Caki2 (cell line): ENCODE results near the gene TRIO. TPM values are rescaled to one million over a fixed set of nuclear protein-coding genes. Genes with fewer than 3 reads are reported as not detected.

Source experiments
- DNase-seq: peaks from one replicate; pipeline ENCODE4 v3.0.0-alpha.2; 2015; ENCODE audit warnings: low read depth
- in situ Hi-C: cut with HindIII; loops from 2 replicates; pipeline ENCODE4 v1.10.0; 2016; ENCODE audit warnings: low sequenced_read_pairs, low pct_unique_long_range_greater_than_20kb, mixed read lengths
- total RNA-seq: library from RNA; depleted of rRNA; stranded (reverse); fragments of >200 nt; shearing (Covaris generic); gene quantifications from 2 replicates; pipeline ENCODE4 v1.2.3, GENCODE V29; 2014; ENCODE audit warnings: low replicate concordance

Gene TRIO
- total RNA-seq, 1 experiment from 2014 or later, result 52.3 TPM

GRCh38 chr5:14210729-14211128 is 67.6 kb downstream of the TRIO start:
- DNase-seq, result no peak
- in situ Hi-C loops, result no loop called here

GRCh38 chr5:14211818-14212803 is 69.0 kb downstream of the TRIO start:
- in situ Hi-C loops, result no loop called here
- DNase-seq, result no peak

- no peak for DNase-seq
- in situ Hi-C loops, result no loop called here
These were observed 69.7 kb downstream of the TRIO start for GRCh38 chr5:14212838-14213237.

GRCh38 chr5:14213253-14213652 is 70.1 kb downstream of the TRIO start:
- no peak for DNase-seq
- in situ Hi-C loops, result no loop called here

GRCh38 chr5:14213813-14214585 is 70.9 kb downstream of the TRIO start:
- no peak for DNase-seq
- in situ Hi-C loops, result no loop called here

GRCh38 chr5:14215901-14216300 is 72.8 kb downstream of the TRIO start:
- in situ Hi-C loops, result no loop called here
- no peak for DNase-seq

GRCh38 chr5:14216372-14216771 is 73.2 kb downstream of the TRIO start:
- in situ Hi-C loops, result no loop called here
- no peak for DNase-seq

- DNase-seq, result no peak
- in situ Hi-C loops, result no loop called here
These were observed 73.8 kb downstream of the TRIO start for GRCh38 chr5:14216902-14217301.

GRCh38 chr5:14217587-14217986 is 74.4 kb downstream of the TRIO start:
- DNase-seq, result no peak
- in situ Hi-C loops, result no loop called here

GRCh38 chr5:14218011-14218410 is 74.9 kb downstream of the TRIO start:
- in situ Hi-C loops, result no loop called here
- DNase-seq, result no peak

GRCh38 chr5:14218480-14218879 is 75.3 kb downstream of the TRIO start:
- no peak for DNase-seq
- in situ Hi-C loops, result no loop called here

- peak; percentile 35 for DNase-seq
- in situ Hi-C loops, result no loop called here
These were observed 75.9 kb downstream of the TRIO start for GRCh38 chr5:14218897-14219573.

- in situ Hi-C loops, result no loop called here
- DNase-seq, result no peak
These were observed 76.8 kb downstream of the TRIO start for GRCh38 chr5:14219800-14220512.

- in situ Hi-C loops, result no loop called here
- no peak for DNase-seq
These were observed 77.5 kb downstream of the TRIO start for GRCh38 chr5:14220642-14221041.

GRCh38 chr5:14221732-14222131 is 78.6 kb downstream of the TRIO start:
- in situ Hi-C loops, result no loop called here
- DNase-seq, result no peak

- DNase-seq, result no peak
- in situ Hi-C loops, result no loop called here
These were observed 79.1 kb downstream of the TRIO start for GRCh38 chr5:14222206-14222605.

GRCh38 chr5:14223372-14223771 is 80.2 kb downstream of the TRIO start:
- in situ Hi-C loops, result no loop called here
- DNase-seq, result no peak

- no peak for DNase-seq
- in situ Hi-C loops, result no loop called here
These were observed 82.2 kb downstream of the TRIO start for GRCh38 chr5:14225173-14225834.
